HEK293 (cell line): ENCODE measurements around the gene FBXO17.

Experiments
- CTCF ChIA-PET: fragments of 350-600 bp; formaldehyde crosslinking; extraction: SDS; loops from one replicate; lab custom pipeline; 2021; ENCODE audit warnings: antibody characterized with exemption; lab: Yijun Ruan, JAX
- POLR2A ChIA-PET: fragments of 300-600 bp; formaldehyde crosslinking; extraction: SDS; loops from one replicate; lab custom pipeline; 2020; ENCODE audit warnings: antibody characterized with exemption, inconsistent platforms; lab: Yijun Ruan, JAX
- H3K27ac ChIP-seq: fragments of 200-500 bp; sonication (Bioruptor generic); 2 replicates; pipeline ENCODE4 v1.5.1; 2014; ENCODE audit warnings: low read depth, low read length, control low read depth, inconsistent platforms; ENCODE audit errors: extremely low read depth
- H3K36me3 ChIP-seq, 2 experiments: fragments of 200-500 bp in 1 of 2; sonication (Bioruptor generic) in 1 of 2; 1 replicate in 1 of 2; 2 replicates in 1 of 2; pipeline ENCODE4 v1.5.1; 2014 to 2017; ENCODE audit warnings: inconsistent platforms in 2 of 2, low read length in 2 of 2; ENCODE audit not compliant: control insufficient read depth in 2 of 2, insufficient read depth in 1 of 2
- H3K4me1 ChIP-seq: fragments of 200-500 bp; sonication (Bioruptor generic); 2 replicates; pipeline ENCODE4 v1.5.1; 2014; ENCODE audit warnings: mild to moderate bottlenecking, low read length, inconsistent platforms; ENCODE audit not compliant: control insufficient read depth, insufficient read depth
- H3K4me3 ChIP-seq: 2 replicates; pipeline ENCODE4 v1.5.1; 2011; ENCODE audit warnings: low read depth, mild to moderate bottlenecking, control low read depth, low read length, moderate library complexity
- H3K9me3 ChIP-seq: fragments of 200-500 bp; sonication (Bioruptor generic); 2 replicates; pipeline ENCODE4 v1.5.1; 2014; ENCODE audit warnings: low read depth, low read length, inconsistent platforms; ENCODE audit not compliant: control insufficient read depth, insufficient read depth
- GLIS2 ChIP-seq: fragments of 450-650 bp; formaldehyde crosslinking; IDR thresholded peaks from 2 replicates; pipeline ENCODE4 v1.5.1; 2016; ENCODE audit warnings: missing biosample characterization, missing genetic modification characterization
- KLF1 ChIP-seq: fragments of 450-650 bp; formaldehyde crosslinking; IDR thresholded peaks from 2 replicates; pipeline ENCODE4 v1.5.1; 2016; ENCODE audit warnings: missing biosample characterization, missing genetic modification characterization
- KLF10 ChIP-seq: fragments of 450-650 bp; IDR thresholded peaks from 2 replicates; pipeline ENCODE4 v1.5.1; 2018; ENCODE audit warnings: missing biosample characterization, mild to moderate bottlenecking, missing genetic modification characterization
- MEIS1 ChIP-seq: sonication (generic); formaldehyde crosslinking; IDR thresholded peaks from 2 replicates; pipeline ENCODE4 v1.8.1; 2022; ENCODE audit warnings: missing genetic modification reagents, mild to moderate bottlenecking, borderline replicate concordance
- RBAK ChIP-seq: fragments of 450-650 bp; formaldehyde crosslinking; IDR thresholded peaks from 2 replicates; pipeline ENCODE4 v1.5.1; 2016; ENCODE audit warnings: missing biosample characterization, missing genetic modification characterization
- REST ChIP-seq: fragments of 450-650 bp; formaldehyde crosslinking; IDR thresholded peaks from 2 replicates; pipeline ENCODE4 v1.5.1; 2016; ENCODE audit warnings: missing biosample characterization, missing genetic modification characterization
- SETDB1 ChIP-seq: IDR thresholded peaks from one replicate; pipeline ENCODE4 v1.6.1; 2017; ENCODE audit warnings: mild to moderate bottlenecking, low read length, moderate library complexity, mixed read lengths; ENCODE audit not compliant: insufficient read length
- SP2 ChIP-seq: fragments of 450-650 bp; formaldehyde crosslinking; IDR thresholded peaks from 2 replicates; pipeline ENCODE4 v1.5.1; 2016; ENCODE audit warnings: missing biosample characterization, missing genetic modification characterization
- TCF7L2 ChIP-seq: IDR thresholded peaks from 2 replicates; pipeline ENCODE4 v1.6.1; 2011; ENCODE audit warnings: low read depth, mild to moderate bottlenecking, inconsistent platforms, low read length, moderate library complexity, borderline replicate concordance
- YY2 ChIP-seq: fragments of 450-650 bp; formaldehyde crosslinking; IDR thresholded peaks from 2 replicates; pipeline ENCODE4 v1.5.1; 2016; ENCODE audit warnings: missing biosample characterization, missing genetic modification characterization
- ZNF114 ChIP-seq: fragments of 450-650 bp; formaldehyde crosslinking; IDR thresholded peaks from 2 replicates; pipeline ENCODE4 v1.5.0; 2017; ENCODE audit warnings: missing biosample characterization, missing genetic modification characterization
- ZNF16 ChIP-seq: fragments of 450-650 bp; formaldehyde crosslinking; IDR thresholded peaks from 2 replicates; pipeline ENCODE4 v1.5.1; 2016; ENCODE audit warnings: low read depth, missing biosample characterization, missing genetic modification characterization
- ZNF169 ChIP-seq: fragments of 450-650 bp; formaldehyde crosslinking; IDR thresholded peaks from 2 replicates; pipeline ENCODE4 v1.5.1; 2016; ENCODE audit warnings: missing biosample characterization, missing genetic modification characterization
- ZNF175 ChIP-seq: fragments of 450-650 bp; formaldehyde crosslinking; IDR thresholded peaks from 2 replicates; pipeline ENCODE4 v1.5.1; 2016; ENCODE audit warnings: missing biosample characterization, missing genetic modification characterization
- ZNF280C ChIP-seq: fragments of 450-650 bp; formaldehyde crosslinking; IDR thresholded peaks from 2 replicates; pipeline ENCODE4 v1.5.1; 2016; ENCODE audit warnings: missing biosample characterization, missing genetic modification characterization
- ZNF302 ChIP-seq: fragments of 450-650 bp; formaldehyde crosslinking; IDR thresholded peaks from 2 replicates; pipeline ENCODE4 v1.5.1; 2016; ENCODE audit warnings: missing biosample characterization, missing genetic modification characterization, low read depth
- ZNF350 ChIP-seq: fragments of 450-650 bp; formaldehyde crosslinking; IDR thresholded peaks from 2 replicates; pipeline ENCODE4 v1.5.0; 2017; ENCODE audit warnings: missing biosample characterization, mild to moderate bottlenecking, missing genetic modification characterization
- ZNF423 ChIP-seq: fragments of 450-650 bp; formaldehyde crosslinking; IDR thresholded peaks from 2 replicates; pipeline ENCODE4 v1.5.1; 2016; ENCODE audit warnings: missing biosample characterization, missing genetic modification characterization
- ZNF501 ChIP-seq: fragments of 450-650 bp; formaldehyde crosslinking; IDR thresholded peaks from 2 replicates; pipeline ENCODE4 v1.5.1; 2016; ENCODE audit warnings: missing biosample characterization, missing genetic modification characterization
- ZNF529 ChIP-seq: fragments of 450-650 bp; formaldehyde crosslinking; IDR thresholded peaks from 2 replicates; pipeline ENCODE4 v1.5.1; 2017; ENCODE audit warnings: missing genetic modification characterization, missing biosample characterization; ENCODE audit not compliant: insufficient replicate concordance
- ZNF560 ChIP-seq: fragments of 450-650 bp; formaldehyde crosslinking; IDR thresholded peaks from 2 replicates; pipeline ENCODE4 v1.5.1; 2017; ENCODE audit warnings: missing biosample characterization, missing genetic modification characterization, borderline replicate concordance
- ZNF571 ChIP-seq: fragments of 450-650 bp; formaldehyde crosslinking; IDR thresholded peaks from 2 replicates; pipeline ENCODE4 v1.5.0; 2017; ENCODE audit warnings: missing biosample characterization, missing genetic modification characterization
- ZNF621 ChIP-seq: fragments of 450-650 bp; formaldehyde crosslinking; IDR thresholded peaks from 2 replicates; pipeline ENCODE4 v1.5.1; 2017; ENCODE audit warnings: missing biosample characterization, missing genetic modification characterization
- ZNF660 ChIP-seq: fragments of 450-650 bp; IDR thresholded peaks from 2 replicates; pipeline ENCODE4 v1.5.1; 2018; ENCODE audit warnings: missing biosample characterization, mild to moderate bottlenecking, missing genetic modification characterization
- ZNF791 ChIP-seq: fragments of 450-650 bp; formaldehyde crosslinking; IDR thresholded peaks from 2 replicates; pipeline ENCODE4 v1.5.1; 2016; ENCODE audit warnings: missing biosample characterization, missing genetic modification characterization
- ZNF830 ChIP-seq: fragments of 450-650 bp; IDR thresholded peaks from 2 replicates; pipeline ENCODE4 v1.5.0; 2018; ENCODE audit warnings: missing biosample characterization, missing genetic modification characterization, low read depth, mild to moderate bottlenecking, moderate library complexity
- ZNF843 ChIP-seq: fragments of 450-650 bp; formaldehyde crosslinking; IDR thresholded peaks from 2 replicates; pipeline ENCODE4 v1.5.1; 2016; ENCODE audit warnings: missing biosample characterization, missing genetic modification characterization
- ZSCAN16 ChIP-seq: fragments of 450-650 bp; formaldehyde crosslinking; IDR thresholded peaks from 2 replicates; pipeline ENCODE4 v1.5.1; 2016; ENCODE audit warnings: missing biosample characterization, missing genetic modification characterization
- ZSCAN23 ChIP-seq: fragments of 450-650 bp; formaldehyde crosslinking; IDR thresholded peaks from 2 replicates; pipeline ENCODE4 v1.5.1; 2016; ENCODE audit warnings: missing biosample characterization, missing genetic modification characterization
- ZSCAN4 ChIP-seq: fragments of 450-650 bp; formaldehyde crosslinking; IDR thresholded peaks from 2 replicates; pipeline ENCODE4 v1.5.1; 2017; ENCODE audit warnings: missing biosample characterization, missing genetic modification characterization
- ZSCAN5A ChIP-seq: fragments of 450-650 bp; formaldehyde crosslinking; IDR thresholded peaks from 2 replicates; pipeline ENCODE4 v1.5.1; 2016; ENCODE audit warnings: missing biosample characterization, missing genetic modification characterization

The FBXO17 gene

GRCh38 chr19:38920602-38921419 lies 54.7 kb downstream of the FBXO17 start:
- no peaks in the 10 kb centered on the region for H3K9me3 ChIP-seq
- H3K27ac ChIP-seq, result peak overlapping the region; percentile 8; the same call in 1 of the 2 replicates
- H3K4me1 ChIP-seq, result no peaks in the 10 kb centered on the region
- CTCF ChIA-PET, result interaction anchor here (0.9 to 4.1 kb wide), 4 partner anchors 9 to 33 kb away, joined by 3 to 36 read pairs (median 8); partner anchors contain the start of genes MRPS12 and SARS2
- POLR2A ChIA-PET, result interaction anchor here (0.5 to 1.4 kb wide), 5 partner anchors 10 to 518 kb away, joined by 3 to 6 read pairs (median 5); partner anchors contain the start of genes ECH1, MRPS12 and SARS2
- H3K4me3 ChIP-seq, result no peak overlapping the region
- peaks cover 42 to 66% of the 10 kb centered on the region in 2 experiments for H3K36me3 ChIP-seq
- TF ChIP-seq KLF1 (tag by site-specific recombination) (no peak; the same call in 1 of the 2 replicates), ZNF302 (tag by site-specific recombination) (no peak), ZNF571 (tag by site-specific recombination) (peak; percentile 86), ZNF560 (no peak), ZNF114 (tag by site-specific recombination) (peak; percentile 99), ZNF175 (tag by site-specific recombination) (peak; percentile 15; the same call in 1 of the 2 replicates), ZNF660 (tag by site-specific recombination) (no peak), TCF7L2 (no peak), ZSCAN5A (tag by site-specific recombination) (peak; percentile 31; the same call in 1 of the 2 replicates), ZNF843 (no peak), REST (tag by site-specific recombination) (no peak), ZNF16 (tag by site-specific recombination) (no peak), RBAK (tag by site-specific recombination) (no peak), KLF10 (no peak), ZNF423 (tag by site-specific recombination) (no peak), ZNF830 (tag by site-specific recombination) (no peak), ZNF791 (tag by site-specific recombination) (peak; percentile 9; the same call in 1 of the 2 replicates), ZNF169 (tag by site-specific recombination) (peak; percentile 30), ZSCAN23 (tag by site-specific recombination) (no peak; the same call in 1 of the 2 replicates), GLIS2 (no peak), ZSCAN16 (tag by site-specific recombination) (no peak; the same call in 1 of the 2 replicates), ZNF621 (tag by site-specific recombination) (peak; percentile 91; the same call in 1 of the 2 replicates), SETDB1 (no peak), ZNF529 (tag by site-specific recombination) (no peak), SP2 (tag by site-specific recombination) (no peak), MEIS1 (CRISPR knock-in tag) (no peak), ZSCAN4 (tag by site-specific recombination) (peak; percentile 97), ZNF280C (tag by site-specific recombination) (no peak; the same call in 1 of the 2 replicates), ZNF501 (tag by site-specific recombination) (no peak), ZNF350 (no peak), YY2 (tag by site-specific recombination) (peak; percentile 47; the same call in 1 of the 2 replicates)
